ENCODE measurements around the gene TMEM181. TPM values are rescaled to one million over a fixed set of nuclear protein-coding genes. Genes with fewer than 3 reads are reported as not detected.

The TMEM181 gene
- total RNA-seq, 6 experiments from 2014 or later, result 11.3 to 14.0 (median 12.5) TPM

- Histone ChIP-seq H3K27ac (no peak overlapping the region), H3K36me3 (no peaks in the 10 kb centered on the region), H3K9me3 (no peaks in the 10 kb centered on the region), H3K4me3 (no peak overlapping the region), H3K27me3 (no peaks in the 10 kb centered on the region), H3K4me1 (no peaks in the 10 kb centered on the region)
- intact Hi-C loops (cut with DNase I), result no loop called here
- no peak for TF ChIP-seq POLR2A (IDR thresholded peaks at IDR 0.05)
- TF ChIP-seq, protein P1, sequence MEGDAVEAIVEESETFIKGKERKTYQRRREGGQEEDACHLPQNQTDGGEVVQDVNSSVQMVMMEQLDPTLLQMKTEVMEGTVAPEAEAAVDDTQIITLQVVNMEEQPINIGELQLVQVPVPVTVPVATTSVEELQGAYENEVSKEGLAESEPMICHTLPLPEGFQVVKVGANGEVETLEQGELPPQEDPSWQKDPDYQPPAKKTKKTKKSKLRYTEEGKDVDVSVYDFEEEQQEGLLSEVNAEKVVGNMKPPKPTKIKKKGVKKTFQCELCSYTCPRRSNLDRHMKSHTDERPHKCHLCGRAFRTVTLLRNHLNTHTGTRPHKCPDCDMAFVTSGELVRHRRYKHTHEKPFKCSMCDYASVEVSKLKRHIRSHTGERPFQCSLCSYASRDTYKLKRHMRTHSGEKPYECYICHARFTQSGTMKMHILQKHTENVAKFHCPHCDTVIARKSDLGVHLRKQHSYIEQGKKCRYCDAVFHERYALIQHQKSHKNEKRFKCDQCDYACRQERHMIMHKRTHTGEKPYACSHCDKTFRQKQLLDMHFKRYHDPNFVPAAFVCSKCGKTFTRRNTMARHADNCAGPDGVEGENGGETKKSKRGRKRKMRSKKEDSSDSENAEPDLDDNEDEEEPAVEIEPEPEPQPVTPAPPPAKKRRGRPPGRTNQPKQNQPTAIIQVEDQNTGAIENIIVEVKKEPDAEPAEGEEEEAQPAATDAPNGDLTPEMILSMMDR (IDR thresholded peaks at IDR 0.05), result no peak
- WGBS (ENCODE audit: insufficient coverage, low coverage, low lambda C conversion rate, missing lambda C conversion rate), result 55% methylated on average over 12 of the region's 12 CpGs
- no peak for ATAC-seq
- DNase-seq, result no peak
These were observed 8.0 kb downstream of the TMEM181 start for GRCh38 chr6:158567871-158568401.

- intact Hi-C loops (cut with DNase I), result no loop called here
- TF ChIP-seq, protein P1 (IDR thresholded peaks at IDR 0.05), result no peak
- no peak for TF ChIP-seq POLR2A (IDR thresholded peaks at IDR 0.05)
- H3K4me1 ChIP-seq, result no peaks in the 10 kb centered on the region
These were observed 8.7 kb downstream of the TMEM181 start for GRCh38 chr6:158568549-158568948.

DNA sequence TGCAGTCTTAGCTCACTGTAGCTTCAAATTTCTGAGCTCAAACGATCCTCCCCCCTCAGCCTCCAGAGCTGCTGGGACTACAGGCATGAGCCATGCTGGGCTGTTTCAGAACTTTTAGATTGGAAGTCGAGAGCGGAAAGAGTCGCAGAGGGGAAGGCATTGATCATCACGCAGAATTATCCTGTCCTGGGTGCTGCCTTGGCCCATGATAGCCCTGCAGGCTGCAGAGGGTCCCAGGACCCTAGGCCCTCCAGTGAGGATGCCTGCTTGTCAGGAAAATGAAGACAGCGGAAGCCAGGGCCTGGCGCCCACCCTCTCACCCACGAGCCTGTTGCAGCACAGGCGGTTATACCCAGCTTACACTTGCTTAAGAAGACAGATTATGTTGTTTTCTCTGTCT, 9.1 kb downstream of the TMEM181 start:
- Histone ChIP-seq H3K27me3 (no peaks in the 10 kb centered on the region), H3K27ac (no peak overlapping the region), H3K9me3 (no peaks in the 10 kb centered on the region), H3K36me3 (no peaks in the 10 kb centered on the region), H3K4me3 (no peak overlapping the region), H3K4me1 (no peaks in the 10 kb centered on the region)
- WGBS (ENCODE audit: insufficient coverage, low coverage, low lambda C conversion rate, missing lambda C conversion rate), result 82% methylated on average over 9 of the region's 9 CpGs
- TF ChIP-seq POLR2A (IDR thresholded peaks at IDR 0.05), result no peak
- TF ChIP-seq, protein P1 (IDR thresholded peaks at IDR 0.05), result no peak
- intact Hi-C loops (cut with DNase I), result no loop called here
- DNase-seq (no peak), ATAC-seq (no peak)

More at GRCh38 chr6:158568549-158568948, 8.7 kb downstream of the TMEM181 start:
- WGBS (ENCODE audit: insufficient coverage, low coverage, low lambda C conversion rate, missing lambda C conversion rate), result 57% methylated on average over 1 of the region's 5 CpGs
- H3K9me3 ChIP-seq, result no peaks in the 10 kb centered on the region
- no peaks in the 10 kb centered on the region for H3K27me3 ChIP-seq
- no peaks in the 10 kb centered on the region for H3K36me3 ChIP-seq
- H3K27ac ChIP-seq, result no peak overlapping the region
- no peak for DNase-seq
- no peak overlapping the region for H3K4me3 ChIP-seq
- ATAC-seq, result no peak

DNA sequence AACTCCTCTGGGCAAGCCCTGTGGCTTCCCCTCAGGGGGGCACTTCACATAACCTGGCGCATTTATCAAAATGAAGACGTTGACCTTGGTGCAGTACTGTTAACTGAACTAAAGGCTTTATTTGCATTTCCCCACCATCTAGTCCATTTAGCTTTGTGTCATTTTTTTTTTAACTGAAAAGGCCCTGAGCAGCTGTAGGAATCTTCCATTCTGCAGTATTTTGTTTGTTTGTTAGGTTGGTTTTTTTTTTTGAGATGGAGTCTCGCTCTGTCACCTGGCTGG, 10.7 kb downstream of the TMEM181 start:
- Histone ChIP-seq H3K27me3 (no peaks in the 10 kb centered on the region), H3K36me3 (no peaks in the 10 kb centered on the region), H3K4me1 (no peaks in the 10 kb centered on the region), H3K9me3 (no peaks in the 10 kb centered on the region), H3K27ac (no peak overlapping the region), H3K4me3 (no peak overlapping the region)
- ATAC-seq (no peak), DNase-seq (no peak)
- 90% methylated on average over 3 of the region's 3 CpGs for WGBS (ENCODE audit: insufficient coverage, low coverage, low lambda C conversion rate, missing lambda C conversion rate)
- TF ChIP-seq, protein P1 (IDR thresholded peaks at IDR 0.05), result no peak
- no peak for TF ChIP-seq POLR2A (IDR thresholded peaks at IDR 0.05)
- intact Hi-C loops (cut with DNase I), result no loop called here

All from right lobe of liver (tissue), 6 donors.